Large intestine (tissue), 3 donors: Measurements from ENCODE around the gene STARD13. TPM values are rescaled to one million over a fixed set of nuclear protein-coding genes. Genes with fewer than 3 reads are reported as not detected.

ENCODE experiments used
- DNase-seq, 2 donors: peaks; one replicate each; pipeline versions ENCODE4 v3.0.0 to v3.0.0-alpha.2; 2013
- H3K27ac ChIP-seq: one replicate; pipeline ENCODE4 v1.5.1; 2013; ENCODE audit warnings: low read length
- H3K27me3 ChIP-seq: 2 replicates; pipeline ENCODE4 v1.6.1; 2013; ENCODE audit warnings: low read length; ENCODE audit not compliant: control insufficient read depth, insufficient read depth
- H3K36me3 ChIP-seq: 2 replicates; pipeline ENCODE4 v1.6.1; 2013; ENCODE audit warnings: low read length; ENCODE audit not compliant: control insufficient read depth, insufficient read depth
- H3K4me1 ChIP-seq: one replicate; pipeline ENCODE4 v1.6.1; 2013; ENCODE audit warnings: low read length; ENCODE audit not compliant: control insufficient read depth, insufficient read depth
- H3K4me3 ChIP-seq: one replicate; pipeline ENCODE4 v1.5.1; 2013; ENCODE audit warnings: low read length
- H3K9me3 ChIP-seq: one replicate; pipeline ENCODE4 v1.6.1; 2013; ENCODE audit warnings: mild to moderate bottlenecking, low read depth, low read length, moderate library complexity; ENCODE audit not compliant: control insufficient read depth
- WGBS: methylation state at CpG from one replicate; pipeline ENCODE4 v1.1.5; 2013; ENCODE audit warnings: low lambda C conversion rate; ENCODE audit not compliant: insufficient coverage; 5-methylcytosine and 5-hydroxymethylcytosine counted together
- polyA plus RNA-seq: library from polyadenylated mRNA; unstranded; fragments of 120-200 nt; gene quantifications from one replicate; pipeline ENCODE4 v1.2.1, GENCODE V29; 2013

STARD13 gene
- polyA plus RNA-seq, 1 donor = 15.4 TPM

DNA sequence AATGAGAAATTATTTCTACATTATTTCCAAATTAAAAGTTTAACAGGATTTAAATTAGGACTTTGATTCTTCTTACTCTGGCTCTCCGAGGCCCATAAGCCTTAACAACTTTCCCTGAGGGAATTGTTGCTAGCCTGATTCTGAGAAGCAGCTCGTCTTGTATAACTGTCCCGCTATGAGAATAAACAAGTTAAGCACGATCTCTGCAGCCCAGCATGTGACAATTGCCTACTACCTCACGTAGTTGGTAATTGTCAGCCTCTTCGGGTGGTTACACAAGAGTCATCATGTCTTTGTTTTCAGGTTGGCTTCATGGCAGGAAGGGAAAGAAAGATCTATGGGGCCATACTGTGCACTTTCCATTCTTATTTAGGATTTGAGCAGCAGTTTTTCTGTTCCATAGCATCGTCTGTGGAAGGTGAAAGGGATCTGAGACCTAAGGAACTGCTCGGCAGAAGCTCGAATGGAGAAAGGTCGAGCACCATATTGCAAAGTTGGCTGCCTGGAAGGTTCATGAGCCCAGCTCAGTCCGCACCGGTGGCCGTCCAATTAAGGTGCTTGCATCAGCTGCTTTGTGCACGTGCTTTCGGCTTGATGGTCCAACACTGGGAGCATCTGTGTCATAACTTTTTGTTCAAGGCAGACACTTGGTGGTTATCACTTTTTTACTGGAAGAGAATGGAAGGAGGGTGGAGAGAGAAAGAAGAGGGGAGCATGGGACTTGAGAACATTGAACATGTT, 1.8 kb upstream of the STARD13 start:
- no peak overlapping the region for H3K4me3 ChIP-seq
- WGBS = 100% methylated on average over 2 of the region's 15 CpGs
- H3K9me3 ChIP-seq = no peaks in the 10 kb centered on the region
- H3K27ac ChIP-seq = no peak overlapping the region
- H3K4me1 ChIP-seq = peaks cover 8% of the 10 kb centered on the region
- no peaks in the 10 kb centered on the region for H3K27me3 ChIP-seq
- H3K36me3 ChIP-seq = no peaks in the 10 kb centered on the region
- DNase-seq = no peak

DNA sequence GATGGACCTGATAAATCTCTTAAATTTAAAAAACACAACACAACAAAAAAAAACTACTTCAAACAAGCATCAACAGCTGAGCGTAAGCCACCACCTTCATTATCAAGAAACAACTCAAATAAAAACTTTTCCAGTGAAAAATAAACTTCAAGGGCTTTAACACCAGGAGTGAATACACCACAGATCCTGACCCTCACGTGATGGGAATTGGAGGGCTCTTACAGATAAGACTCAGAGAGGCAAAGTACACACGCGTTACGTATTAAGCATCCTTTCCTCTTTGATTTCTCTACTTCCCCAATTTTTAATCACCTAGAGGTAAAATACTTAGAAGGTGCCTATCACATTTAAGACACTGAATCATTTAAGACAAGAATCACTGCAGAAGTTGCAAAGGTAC, 573 bp upstream of the STARD13 start:
- Histone ChIP-seq H3K27ac (peak overlapping the region; percentile 97), H3K9me3 (no peaks in the 10 kb centered on the region), H3K27me3 (no peaks in the 10 kb centered on the region), H3K4me1 (peaks cover 8% of the 10 kb centered on the region), H3K36me3 (no peaks in the 10 kb centered on the region), H3K4me3 (peak overlapping the region; percentile 82)
- peak; percentile 61 to 83 for DNase-seq
- WGBS = 18% methylated on average over 4 of the region's 5 CpGs

- peaks cover 16% of the 10 kb centered on the region for H3K4me1 ChIP-seq
- no peaks in the 10 kb centered on the region for H3K27me3 ChIP-seq
- peak in 1 of 2 donors; percentile 59 for DNase-seq
- H3K36me3 ChIP-seq = no peaks in the 10 kb centered on the region
- 0% methylated on average over 2 of the region's 6 CpGs for WGBS
- peak overlapping the region; percentile 82 for H3K4me3 ChIP-seq
- H3K9me3 ChIP-seq = no peaks in the 10 kb centered on the region
- H3K27ac ChIP-seq = peak overlapping the region; percentile 97
These were observed 639 bp downstream of the STARD13 start for GRCh38 chr13:33284916-33285315.

GRCh38 chr13:33284031-33284430, 1.5 kb downstream of the STARD13 start:
- Histone ChIP-seq H3K9me3 (no peaks in the 10 kb centered on the region), H3K4me1 (peaks cover 23% of the 10 kb centered on the region), H3K27me3 (no peaks in the 10 kb centered on the region), H3K36me3 (no peaks in the 10 kb centered on the region), H3K27ac (peak overlapping the region; percentile 17), H3K4me3 (peak overlapping the region; percentile 82)
- 67% methylated on average over 1 of the region's 1 CpG for WGBS
- no peak for DNase-seq

- no peak for DNase-seq
- H3K4me3 ChIP-seq = peak overlapping the region; percentile 82
- H3K9me3 ChIP-seq = no peaks in the 10 kb centered on the region
- no peak overlapping the region for H3K27ac ChIP-seq
- no peaks in the 10 kb centered on the region for H3K36me3 ChIP-seq
- H3K4me1 ChIP-seq = peaks cover 25% of the 10 kb centered on the region
- no peaks in the 10 kb centered on the region for H3K27me3 ChIP-seq
- WGBS = no CpG with 5 or more reads among the region's 1 CpG
These were observed 2.2 kb downstream of the STARD13 start for GRCh38 chr13:33283195-33283911.

DNA sequence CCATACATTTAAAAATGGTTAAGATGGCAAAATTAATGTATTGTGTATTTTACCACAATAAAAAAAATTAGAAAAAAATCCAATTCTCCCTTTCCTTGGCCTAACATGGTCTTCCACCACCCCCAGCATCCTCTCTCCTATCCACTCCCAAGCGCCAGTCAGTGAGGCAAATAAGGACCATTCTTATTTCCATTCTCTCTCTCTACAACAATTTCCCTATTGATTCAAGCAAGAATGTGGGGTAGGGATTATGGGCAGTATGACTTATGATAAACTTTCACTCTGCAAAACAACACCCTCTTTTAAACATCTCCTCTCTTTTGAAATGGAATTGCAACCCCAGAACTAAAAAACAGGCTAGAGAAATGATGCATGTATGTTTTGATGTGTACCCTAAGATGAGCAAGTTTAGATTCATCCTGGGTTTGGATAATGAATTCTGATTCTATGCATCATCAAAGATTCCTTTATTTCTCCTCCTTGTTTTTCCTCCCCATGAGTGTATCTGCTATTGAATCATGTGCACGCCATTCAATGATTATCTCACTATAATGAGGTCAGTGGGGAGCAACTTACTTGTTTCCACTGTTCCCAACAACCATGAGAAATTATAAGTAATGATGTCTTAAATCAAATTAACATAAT, 3.5 kb downstream of the STARD13 start:
- no peak for DNase-seq
- no peak overlapping the region for H3K27ac ChIP-seq
- H3K36me3 ChIP-seq = no peaks in the 10 kb centered on the region
- no peak overlapping the region for H3K4me3 ChIP-seq
- H3K4me1 ChIP-seq = peaks cover 25% of the 10 kb centered on the region
- no peaks in the 10 kb centered on the region for H3K27me3 ChIP-seq
- WGBS = 100% methylated on average over 1 of the region's 2 CpGs
- no peaks in the 10 kb centered on the region for H3K9me3 ChIP-seq

GRCh38 chr13:33280923-33281322, 4.6 kb downstream of the STARD13 start:
- Histone ChIP-seq H3K36me3 (no peaks in the 10 kb centered on the region), H3K4me1 (peaks cover 20% of the 10 kb centered on the region), H3K27me3 (no peaks in the 10 kb centered on the region), H3K4me3 (no peak overlapping the region), H3K27ac (peak overlapping the region; percentile 81), H3K9me3 (no peaks in the 10 kb centered on the region)
- no CpG with 5 or more reads among the region's 5 CpGs for WGBS
- peak in 1 of 2 donors; percentile 38 for DNase-seq

DNA sequence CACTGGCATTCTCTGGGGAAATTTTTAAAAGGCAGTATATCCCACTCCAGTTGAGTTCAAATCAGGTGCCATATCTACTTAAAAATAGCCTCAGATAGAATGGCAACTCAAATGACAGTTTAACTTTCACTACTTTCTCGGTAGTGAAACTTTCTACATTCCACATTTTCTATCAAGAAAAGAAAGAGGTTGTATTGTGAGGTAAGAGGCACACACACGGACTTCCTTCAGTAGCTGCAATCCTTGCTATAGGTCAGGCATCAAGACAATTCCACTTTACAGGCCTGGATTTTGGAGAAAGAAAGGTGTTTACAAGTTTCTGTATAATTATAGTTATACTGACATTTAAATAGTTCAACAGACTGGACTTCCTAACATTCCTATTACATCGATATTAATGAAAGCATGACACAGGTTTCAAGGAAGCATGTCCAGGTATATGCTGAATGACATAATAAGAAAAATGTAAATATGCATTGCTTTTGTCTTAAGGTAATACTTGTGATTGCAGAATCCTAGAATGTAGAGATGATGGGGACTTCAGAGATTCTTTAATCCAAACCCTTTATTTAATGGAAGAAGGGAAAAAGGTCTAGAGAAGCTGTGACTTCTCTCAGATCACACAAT, 5.2 kb downstream of the STARD13 start:
- Histone ChIP-seq H3K9me3 (no peaks in the 10 kb centered on the region), H3K27me3 (no peaks in the 10 kb centered on the region), H3K27ac (peak overlapping the region; percentile 81), H3K4me3 (no peak overlapping the region), H3K4me1 (peaks cover 20% of the 10 kb centered on the region), H3K36me3 (no peaks in the 10 kb centered on the region)
- DNase-seq = no peak
- WGBS = 100% methylated on average over 1 of the region's 3 CpGs

GRCh38 chr13:33279414-33280278, 5.9 kb downstream of the STARD13 start:
- H3K9me3 ChIP-seq = no peaks in the 10 kb centered on the region
- WGBS = no CpG with 5 or more reads among the region's 2 CpGs
- H3K36me3 ChIP-seq = no peaks in the 10 kb centered on the region
- H3K4me1 ChIP-seq = peaks cover 20% of the 10 kb centered on the region
- H3K27me3 ChIP-seq = no peaks in the 10 kb centered on the region
- peak overlapping the region; percentile 81 for H3K27ac ChIP-seq
- no peak overlapping the region for H3K4me3 ChIP-seq
- peak; percentile 48 to 56 for DNase-seq
